Measurements from ENCODE around the gene AFG3L2. TPM values are rescaled to one million over a fixed set of nuclear protein-coding genes. Genes with fewer than 3 reads are reported as not detected.

AFG3L2 gene
- total and polyA plus RNA-seq, 9 of the 15 experiments (the other 6 are each of a cell fraction or from before 2014, with no cell fraction given), result 24.1 to 109 (median 84.0) TPM

DNA sequence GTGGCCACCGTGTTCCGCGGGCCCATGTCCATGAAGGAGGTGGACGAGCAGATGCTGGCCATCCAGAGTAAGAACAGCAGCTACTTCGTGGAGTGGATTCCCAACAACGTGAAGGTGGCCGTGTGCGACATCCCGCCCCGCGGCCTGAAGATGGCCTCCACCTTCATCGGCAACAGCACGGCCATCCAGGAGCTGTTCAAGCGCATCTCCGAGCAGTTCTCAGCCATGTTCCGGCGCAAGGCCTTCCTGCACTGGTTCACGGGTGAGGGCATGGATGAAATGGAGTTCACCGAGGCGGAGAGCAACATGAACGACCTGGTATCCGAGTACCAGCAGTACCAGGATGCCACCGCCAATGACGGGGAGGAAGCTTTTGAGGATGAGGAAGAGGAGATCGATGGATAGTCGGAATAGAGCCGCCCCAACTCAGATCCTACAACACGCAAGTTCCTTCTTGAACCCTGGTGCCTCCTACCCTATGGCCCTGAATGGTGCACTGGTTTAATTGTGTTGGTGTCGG lies 51.2 kb downstream of the AFG3L2 start (continued):
- TF ChIP-seq, protein P1, sequence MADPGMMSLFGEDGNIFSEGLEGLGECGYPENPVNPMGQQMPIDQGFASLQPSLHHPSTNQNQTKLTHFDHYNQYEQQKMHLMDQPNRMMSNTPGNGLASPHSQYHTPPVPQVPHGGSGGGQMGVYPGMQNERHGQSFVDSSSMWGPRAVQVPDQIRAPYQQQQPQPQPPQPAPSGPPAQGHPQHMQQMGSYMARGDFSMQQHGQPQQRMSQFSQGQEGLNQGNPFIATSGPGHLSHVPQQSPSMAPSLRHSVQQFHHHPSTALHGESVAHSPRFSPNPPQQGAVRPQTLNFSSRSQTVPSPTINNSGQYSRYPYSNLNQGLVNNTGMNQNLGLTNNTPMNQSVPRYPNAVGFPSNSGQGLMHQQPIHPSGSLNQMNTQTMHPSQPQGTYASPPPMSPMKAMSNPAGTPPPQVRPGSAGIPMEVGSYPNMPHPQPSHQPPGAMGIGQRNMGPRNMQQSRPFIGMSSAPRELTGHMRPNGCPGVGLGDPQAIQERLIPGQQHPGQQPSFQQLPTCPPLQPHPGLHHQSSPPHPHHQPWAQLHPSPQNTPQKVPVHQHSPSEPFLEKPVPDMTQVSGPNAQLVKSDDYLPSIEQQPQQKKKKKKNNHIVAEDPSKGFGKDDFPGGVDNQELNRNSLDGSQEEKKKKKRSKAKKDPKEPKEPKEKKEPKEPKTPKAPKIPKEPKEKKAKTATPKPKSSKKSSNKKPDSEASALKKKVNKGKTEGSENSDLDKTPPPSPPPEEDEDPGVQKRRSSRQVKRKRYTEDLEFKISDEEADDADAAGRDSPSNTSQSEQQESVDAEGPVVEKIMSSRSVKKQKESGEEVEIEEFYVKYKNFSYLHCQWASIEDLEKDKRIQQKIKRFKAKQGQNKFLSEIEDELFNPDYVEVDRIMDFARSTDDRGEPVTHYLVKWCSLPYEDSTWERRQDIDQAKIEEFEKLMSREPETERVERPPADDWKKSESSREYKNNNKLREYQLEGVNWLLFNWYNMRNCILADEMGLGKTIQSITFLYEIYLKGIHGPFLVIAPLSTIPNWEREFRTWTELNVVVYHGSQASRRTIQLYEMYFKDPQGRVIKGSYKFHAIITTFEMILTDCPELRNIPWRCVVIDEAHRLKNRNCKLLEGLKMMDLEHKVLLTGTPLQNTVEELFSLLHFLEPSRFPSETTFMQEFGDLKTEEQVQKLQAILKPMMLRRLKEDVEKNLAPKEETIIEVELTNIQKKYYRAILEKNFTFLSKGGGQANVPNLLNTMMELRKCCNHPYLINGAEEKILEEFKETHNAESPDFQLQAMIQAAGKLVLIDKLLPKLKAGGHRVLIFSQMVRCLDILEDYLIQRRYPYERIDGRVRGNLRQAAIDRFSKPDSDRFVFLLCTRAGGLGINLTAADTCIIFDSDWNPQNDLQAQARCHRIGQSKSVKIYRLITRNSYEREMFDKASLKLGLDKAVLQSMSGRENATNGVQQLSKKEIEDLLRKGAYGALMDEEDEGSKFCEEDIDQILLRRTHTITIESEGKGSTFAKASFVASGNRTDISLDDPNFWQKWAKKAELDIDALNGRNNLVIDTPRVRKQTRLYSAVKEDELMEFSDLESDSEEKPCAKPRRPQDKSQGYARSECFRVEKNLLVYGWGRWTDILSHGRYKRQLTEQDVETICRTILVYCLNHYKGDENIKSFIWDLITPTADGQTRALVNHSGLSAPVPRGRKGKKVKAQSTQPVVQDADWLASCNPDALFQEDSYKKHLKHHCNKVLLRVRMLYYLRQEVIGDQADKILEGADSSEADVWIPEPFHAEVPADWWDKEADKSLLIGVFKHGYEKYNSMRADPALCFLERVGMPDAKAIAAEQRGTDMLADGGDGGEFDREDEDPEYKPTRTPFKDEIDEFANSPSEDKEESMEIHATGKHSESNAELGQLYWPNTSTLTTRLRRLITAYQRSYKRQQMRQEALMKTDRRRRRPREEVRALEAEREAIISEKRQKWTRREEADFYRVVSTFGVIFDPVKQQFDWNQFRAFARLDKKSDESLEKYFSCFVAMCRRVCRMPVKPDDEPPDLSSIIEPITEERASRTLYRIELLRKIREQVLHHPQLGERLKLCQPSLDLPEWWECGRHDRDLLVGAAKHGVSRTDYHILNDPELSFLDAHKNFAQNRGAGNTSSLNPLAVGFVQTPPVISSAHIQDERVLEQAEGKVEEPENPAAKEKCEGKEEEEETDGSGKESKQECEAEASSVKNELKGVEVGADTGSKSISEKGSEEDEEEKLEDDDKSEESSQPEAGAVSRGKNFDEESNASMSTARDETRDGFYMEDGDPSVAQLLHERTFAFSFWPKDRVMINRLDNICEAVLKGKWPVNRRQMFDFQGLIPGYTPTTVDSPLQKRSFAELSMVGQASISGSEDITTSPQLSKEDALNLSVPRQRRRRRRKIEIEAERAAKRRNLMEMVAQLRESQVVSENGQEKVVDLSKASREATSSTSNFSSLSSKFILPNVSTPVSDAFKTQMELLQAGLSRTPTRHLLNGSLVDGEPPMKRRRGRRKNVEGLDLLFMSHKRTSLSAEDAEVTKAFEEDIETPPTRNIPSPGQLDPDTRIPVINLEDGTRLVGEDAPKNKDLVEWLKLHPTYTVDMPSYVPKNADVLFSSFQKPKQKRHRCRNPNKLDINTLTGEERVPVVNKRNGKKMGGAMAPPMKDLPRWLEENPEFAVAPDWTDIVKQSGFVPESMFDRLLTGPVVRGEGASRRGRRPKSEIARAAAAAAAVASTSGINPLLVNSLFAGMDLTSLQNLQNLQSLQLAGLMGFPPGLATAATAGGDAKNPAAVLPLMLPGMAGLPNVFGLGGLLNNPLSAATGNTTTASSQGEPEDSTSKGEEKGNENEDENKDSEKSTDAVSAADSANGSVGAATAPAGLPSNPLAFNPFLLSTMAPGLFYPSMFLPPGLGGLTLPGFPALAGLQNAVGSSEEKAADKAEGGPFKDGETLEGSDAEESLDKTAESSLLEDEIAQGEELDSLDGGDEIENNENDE (IDR thresholded peaks at IDR 0.05; ENCODE audit: low read depth, low read length), result no peak
- no peak for TF ChIP-seq TRIM24 (IDR thresholded peaks at IDR 0.05)
